DND-41 (cell line): Measurements from ENCODE around the gene TSPAN8.

ENCODE experiments used
- ATAC-seq: fragments of 200-7000 bp; cut with Tn5 transposase; 3 replicates; pipeline ENCODE4 v1.9.1; 2021; ENCODE audit warnings: low read depth; ENCODE audit not compliant: insufficient read depth
- DNase-seq: peaks from one replicate; pipeline ENCODE4 v3.0.0-alpha.2; 2020
- H2AFZ ChIP-seq: 2 replicates; pipeline ENCODE4 v1.6.0; 2012; ENCODE audit warnings: low read depth, low read length
- H3K27ac ChIP-seq: 2 replicates; pipeline ENCODE4 v1.5.1; 2012; ENCODE audit warnings: low read length, inconsistent platforms
- H3K27me3 ChIP-seq: fragments of 200-600 bp; sonication (generic); 2 replicates; pipeline ENCODE4 v1.6.0; 2012; ENCODE audit warnings: low read length, mild to moderate bottlenecking, inconsistent platforms; ENCODE audit not compliant: insufficient read depth, poor library complexity
- H3K36me3 ChIP-seq: 2 replicates; pipeline ENCODE4 v1.5.1; 2012; ENCODE audit warnings: low read length, inconsistent platforms; ENCODE audit not compliant: insufficient read depth
- H3K4me1 ChIP-seq: 2 replicates; pipeline ENCODE4 v1.5.1; 2012; ENCODE audit warnings: mild to moderate bottlenecking, low read length; ENCODE audit not compliant: insufficient read depth
- H3K4me2 ChIP-seq: 2 replicates; pipeline ENCODE4 v1.6.0; 2012; ENCODE audit warnings: mild to moderate bottlenecking, moderate library complexity, low read length, inconsistent platforms; ENCODE audit not compliant: insufficient read depth
- H3K4me3 ChIP-seq, 2 experiments: fragments of 200-600 bp in 1 of 2; shearing (Covaris generic) in 1 of 2; 2 replicates each; pipeline ENCODE4 v1.5.1; 2012 to 2016; ENCODE audit warnings: inconsistent platforms in 2 of 2, low read length in 2 of 2, mild to moderate bottlenecking in 2 of 2, low read depth in 1 of 2, moderate library complexity in 1 of 2
- H3K79me2 ChIP-seq: 2 replicates; pipeline ENCODE4 v1.6.0; 2012; ENCODE audit warnings: low read length, inconsistent platforms; ENCODE audit not compliant: insufficient read depth
- H3K9ac ChIP-seq: 2 replicates; pipeline ENCODE4 v1.6.0; 2012; ENCODE audit warnings: low read depth, mild to moderate bottlenecking, inconsistent platforms, low read length, moderate library complexity
- H3K9me3 ChIP-seq: 2 replicates; pipeline ENCODE4 v1.5.1; 2012; ENCODE audit warnings: low read length, moderate library complexity, mild to moderate bottlenecking, inconsistent platforms; ENCODE audit not compliant: insufficient read depth, severe bottlenecking
- H4K20me1 ChIP-seq: 2 replicates; pipeline ENCODE4 v1.6.0; 2012; ENCODE audit warnings: low read length; ENCODE audit not compliant: insufficient read depth
- EZH2 ChIP-seq: IDR thresholded peaks from 3 replicates; pipeline ENCODE4 v1.6.1; 2012; ENCODE audit warnings: borderline replicate concordance, low read depth, mild to moderate bottlenecking, moderate library complexity, low read length, inconsistent platforms; ENCODE audit not compliant: severe bottlenecking
- TF ChIP-seq, protein P1 (sequence below): IDR thresholded peaks from 2 replicates; pipeline ENCODE4 v1.5.1; 2012; ENCODE audit warnings: borderline replicate concordance, low read length, moderate library complexity, mild to moderate bottlenecking; ENCODE audit not compliant: poor library complexity, severe bottlenecking; ENCODE audit errors: extremely low read depth

The TSPAN8 gene

DNA sequence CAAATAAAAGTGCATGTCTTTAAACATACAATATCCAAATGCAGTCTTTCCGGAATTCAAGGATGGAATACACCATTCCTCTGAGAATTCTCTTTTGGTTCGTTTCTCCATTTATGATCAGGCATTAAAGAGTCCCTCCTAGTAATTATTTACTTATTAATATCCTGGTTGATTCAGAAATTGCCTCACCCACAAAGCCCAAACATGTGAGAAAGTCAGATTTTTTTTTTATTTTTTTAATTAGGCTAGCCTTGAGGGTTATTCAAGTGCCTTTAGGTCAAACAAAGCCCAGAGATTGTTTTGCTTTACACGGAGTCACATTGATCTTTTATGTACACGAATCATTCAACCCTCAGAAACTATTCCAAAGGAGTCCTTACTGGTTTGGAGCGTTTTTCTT is 6.4 kb upstream of the TSPAN8 start:
- Histone ChIP-seq H3K4me1 (no peaks in the 10 kb centered on the region), H2AFZ (no peak overlapping the region), H3K79me2 (no peaks in the 10 kb centered on the region), H3K27ac (no peak overlapping the region), H4K20me1 (no peaks in the 10 kb centered on the region), H3K4me2 (no peak overlapping the region), H3K9ac (no peak overlapping the region), H3K36me3 (no peaks in the 10 kb centered on the region), H3K27me3 (no peaks in the 10 kb centered on the region), H3K4me3 (no peak overlapping the region), H3K9me3 (no peaks in the 10 kb centered on the region)
- TF ChIP-seq, protein P1, sequence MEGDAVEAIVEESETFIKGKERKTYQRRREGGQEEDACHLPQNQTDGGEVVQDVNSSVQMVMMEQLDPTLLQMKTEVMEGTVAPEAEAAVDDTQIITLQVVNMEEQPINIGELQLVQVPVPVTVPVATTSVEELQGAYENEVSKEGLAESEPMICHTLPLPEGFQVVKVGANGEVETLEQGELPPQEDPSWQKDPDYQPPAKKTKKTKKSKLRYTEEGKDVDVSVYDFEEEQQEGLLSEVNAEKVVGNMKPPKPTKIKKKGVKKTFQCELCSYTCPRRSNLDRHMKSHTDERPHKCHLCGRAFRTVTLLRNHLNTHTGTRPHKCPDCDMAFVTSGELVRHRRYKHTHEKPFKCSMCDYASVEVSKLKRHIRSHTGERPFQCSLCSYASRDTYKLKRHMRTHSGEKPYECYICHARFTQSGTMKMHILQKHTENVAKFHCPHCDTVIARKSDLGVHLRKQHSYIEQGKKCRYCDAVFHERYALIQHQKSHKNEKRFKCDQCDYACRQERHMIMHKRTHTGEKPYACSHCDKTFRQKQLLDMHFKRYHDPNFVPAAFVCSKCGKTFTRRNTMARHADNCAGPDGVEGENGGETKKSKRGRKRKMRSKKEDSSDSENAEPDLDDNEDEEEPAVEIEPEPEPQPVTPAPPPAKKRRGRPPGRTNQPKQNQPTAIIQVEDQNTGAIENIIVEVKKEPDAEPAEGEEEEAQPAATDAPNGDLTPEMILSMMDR: no peak
- no peak for TF ChIP-seq EZH2
- ATAC-seq (no peak), DNase-seq (no peak)

GRCh38 chr12:71162832-71163763 is 5.3 kb upstream of the TSPAN8 start:
- DNase-seq: no peak
- Histone ChIP-seq H3K4me2 (no peak overlapping the region), H2AFZ (no peak overlapping the region), H3K4me1 (no peaks in the 10 kb centered on the region), H3K27ac (no peak overlapping the region), H3K4me3 (no peak overlapping the region), H3K27me3 (no peaks in the 10 kb centered on the region), H3K79me2 (no peaks in the 10 kb centered on the region), H3K36me3 (no peaks in the 10 kb centered on the region), H3K9me3 (no peaks in the 10 kb centered on the region), H3K9ac (no peak overlapping the region), H4K20me1 (no peaks in the 10 kb centered on the region)
- TF ChIP-seq, protein P1: no peak
- TF ChIP-seq EZH2: no peak
- no peak for ATAC-seq

- H3K79me2 ChIP-seq: no peaks in the 10 kb centered on the region
- no peak overlapping the region for H3K4me3 ChIP-seq
- H3K36me3 ChIP-seq: no peaks in the 10 kb centered on the region
- H3K27me3 ChIP-seq: no peaks in the 10 kb centered on the region
- H4K20me1 ChIP-seq: no peaks in the 10 kb centered on the region
- H3K27ac ChIP-seq: no peak overlapping the region
- H3K9me3 ChIP-seq: no peaks in the 10 kb centered on the region
- ATAC-seq (no peak), DNase-seq (no peak)
- H2AFZ ChIP-seq: no peak overlapping the region
- no peak overlapping the region for H3K4me2 ChIP-seq
- no peak overlapping the region for H3K9ac ChIP-seq
- no peak for TF ChIP-seq EZH2
- TF ChIP-seq, protein P1: no peak
- no peaks in the 10 kb centered on the region for H3K4me1 ChIP-seq
These were observed 3.8 kb upstream of the TSPAN8 start for GRCh38 chr12:71161591-71161990.
